Activated CD8-positive, alpha-beta memory T cell treated with anti-CD3 and anti-CD28 coated beads, Interleukin-2, amount 10 ng/mL, durations not matched to agents 7 days and 5 days (primary cell): ENCODE results near the gene CORO2B. TPM values are rescaled to one million over a fixed set of nuclear protein-coding genes. Genes with fewer than 3 reads are reported as not detected.

ENCODE experiments used
- ATAC-seq: fragments of 150-1000 bp; cut with Tn5 transposase; one replicate; pipeline ENCODE4 v1.10.0; 2021; ENCODE audit warnings: moderate library complexity
- CTCF ChIA-PET: fragments of 350-600 bp; sonication (Branson Sonifier 250); formaldehyde crosslinking; loops from one replicate; lab custom pipeline; 2021; ENCODE audit warnings: antibody characterized with exemption; lab: Charles Lee
- DNase-seq: peaks from one replicate; pipeline ENCODE4 v3.0.0-alpha.2; 2020
- H3K27ac Mint-ChIP-seq: one replicate; pipeline ENCODE4 v1.8.0; 2021; ENCODE audit warnings: mild to moderate bottlenecking, mixed read lengths
- H3K27me3 Mint-ChIP-seq: one replicate; pipeline ENCODE4 v1.8.0; 2021; ENCODE audit warnings: mixed read lengths
- H3K36me3 Mint-ChIP-seq: one replicate; pipeline ENCODE4 v1.8.0; 2021; ENCODE audit warnings: mild to moderate bottlenecking, mixed read lengths
- H3K4me1 Mint-ChIP-seq: one replicate; pipeline ENCODE4 v1.8.0; 2021; ENCODE audit warnings: mixed read lengths
- H3K4me3 Mint-ChIP-seq: one replicate; pipeline ENCODE4 v1.8.0; 2021; ENCODE audit warnings: mild to moderate bottlenecking, moderate library complexity, mixed read lengths
- H3K9me3 Mint-ChIP-seq: one replicate; pipeline ENCODE4 v1.8.0; 2022; ENCODE audit warnings: low read depth, mixed read lengths
- total RNA-seq, 2 experiments: library from RNA; stranded (reverse); gene quantifications; one replicate each; pipeline ENCODE4 v1.2.3, GENCODE V29; 2021

CORO2B gene
- total RNA-seq, 2 experiments from 2014 or later, result not detected

DNA sequence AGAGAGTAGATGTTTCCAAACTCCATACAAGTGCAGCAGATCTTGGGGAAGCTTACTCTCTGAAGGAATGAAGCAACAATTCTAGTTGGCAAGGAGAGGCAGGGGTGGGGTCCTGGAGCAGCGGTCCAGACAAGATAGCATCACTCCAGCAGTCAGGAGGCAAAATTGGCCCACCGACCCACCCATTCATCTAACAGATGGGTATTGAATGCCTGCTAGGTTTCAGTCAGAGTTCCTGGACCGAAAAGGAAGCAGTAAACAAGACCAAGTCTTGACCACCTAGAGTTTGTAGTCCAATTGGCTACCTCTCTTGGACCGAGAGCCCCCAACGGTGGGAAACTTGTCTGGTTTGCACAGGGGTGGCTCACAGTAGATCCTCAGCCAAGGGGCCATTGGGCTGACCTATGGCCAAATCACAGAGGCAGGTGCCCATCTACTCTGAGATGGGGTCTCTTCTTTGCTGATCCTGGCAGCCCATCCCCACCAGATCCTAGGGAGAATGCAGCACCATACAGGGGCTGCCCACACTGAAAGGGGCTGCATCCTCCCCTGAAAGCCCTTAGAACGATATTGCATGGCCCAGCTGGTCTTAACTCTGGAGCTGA, 74.3 kb downstream of the CORO2B start:
- no peaks in the 10 kb centered on the region for H3K4me1 Mint-ChIP-seq
- ATAC-seq (no peak), DNase-seq (no peak)
- no peak overlapping the region for H3K27ac Mint-ChIP-seq
- CTCF ChIA-PET, result interaction anchor here (2.0 kb wide), 1 partner anchor 21 kb away, joined by 5 read pairs; no protein-coding TSS in a partner anchor
- no peaks in the 10 kb centered on the region for H3K36me3 Mint-ChIP-seq
- peaks cover 2% of the 10 kb centered on the region for H3K27me3 Mint-ChIP-seq
- H3K4me3 Mint-ChIP-seq, result no peak overlapping the region
- H3K9me3 Mint-ChIP-seq, result no peaks in the 10 kb centered on the region

DNA sequence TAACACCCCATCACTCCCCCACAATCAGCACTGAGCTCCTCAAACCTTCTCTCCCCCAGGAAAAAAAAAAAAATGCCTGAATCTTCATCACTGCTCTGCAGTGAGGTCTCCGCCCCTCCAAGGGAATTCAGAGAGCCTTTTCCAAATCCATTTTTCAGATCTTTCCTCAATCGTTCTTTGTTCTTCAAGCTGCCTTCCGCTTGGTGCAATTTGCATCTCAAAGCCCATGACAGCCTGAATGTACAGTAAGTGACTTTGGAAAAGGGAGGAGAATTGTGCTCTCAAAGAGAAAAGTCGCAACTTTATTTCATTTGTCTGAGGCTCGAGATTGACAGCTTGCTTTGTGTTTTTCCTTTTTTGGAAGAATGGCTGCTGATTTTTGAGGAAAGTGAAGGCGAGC, 75.0 kb downstream of the CORO2B start:
- no peak for DNase-seq
- no peak overlapping the region for H3K4me3 Mint-ChIP-seq
- H3K27me3 Mint-ChIP-seq, result peaks cover 2% of the 10 kb centered on the region
- no peaks in the 10 kb centered on the region for H3K9me3 Mint-ChIP-seq
- ATAC-seq, result no peak
- no peaks in the 10 kb centered on the region for H3K36me3 Mint-ChIP-seq
- H3K4me1 Mint-ChIP-seq, result no peaks in the 10 kb centered on the region
- CTCF ChIA-PET, result interaction anchor here (1.4 to 2.3 kb wide), 2 partner anchors 20 to 99 kb away, joined by 4 to 8 read pairs; no protein-coding TSS in a partner anchor
- no peak overlapping the region for H3K27ac Mint-ChIP-seq

DNA sequence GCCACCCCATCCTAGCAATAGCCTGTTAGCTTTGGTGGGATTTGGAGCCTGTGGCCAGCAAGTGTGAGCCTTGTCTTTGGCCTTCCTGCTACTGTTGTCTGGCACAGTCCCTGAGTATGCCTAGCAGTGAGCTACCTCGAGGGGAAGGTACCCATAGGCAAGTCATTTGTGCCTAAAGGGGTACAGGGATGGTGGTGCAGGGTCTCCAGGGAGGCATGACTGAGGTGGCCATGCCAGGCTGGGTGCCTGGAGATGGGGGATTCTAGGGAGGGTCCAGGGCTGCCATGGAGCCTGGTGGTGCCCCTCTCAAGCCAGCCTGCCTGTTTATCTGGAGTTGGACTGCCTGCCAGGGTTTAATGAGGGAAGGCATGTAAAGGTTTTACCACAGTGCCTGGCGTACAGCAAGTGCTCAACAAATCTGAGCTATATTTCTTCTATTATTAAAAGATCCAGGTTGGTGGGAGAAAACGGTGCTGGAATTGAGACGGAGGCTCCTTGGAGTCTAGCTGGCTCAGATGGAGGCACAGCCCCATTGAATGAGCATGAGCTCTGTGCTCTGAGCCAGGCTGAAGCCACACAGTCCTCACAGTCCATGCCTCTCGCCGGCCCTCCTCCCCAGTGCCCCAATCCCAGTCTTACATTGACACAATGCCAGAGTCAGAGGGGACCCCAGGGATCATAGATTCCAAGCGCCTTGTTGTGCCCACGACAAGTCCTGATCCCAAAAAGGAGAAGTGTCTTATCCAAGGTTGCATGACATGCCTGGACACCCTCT, 76.2 kb downstream of the CORO2B start:
- Mint-ChIP-seq H3K27me3 (peaks cover 2% of the 10 kb centered on the region), H3K9me3 (no peaks in the 10 kb centered on the region), H3K27ac (no peak overlapping the region), H3K4me3 (no peak overlapping the region), H3K36me3 (no peaks in the 10 kb centered on the region), H3K4me1 (no peaks in the 10 kb centered on the region)
- ATAC-seq (no peak), DNase-seq (no peak)
- CTCF ChIA-PET, result interaction anchor here (1.4 to 2.3 kb wide), 3 partner anchors 19 to 100 kb away, joined by 3 to 8 read pairs (median 4); no protein-coding TSS in a partner anchor

DNA sequence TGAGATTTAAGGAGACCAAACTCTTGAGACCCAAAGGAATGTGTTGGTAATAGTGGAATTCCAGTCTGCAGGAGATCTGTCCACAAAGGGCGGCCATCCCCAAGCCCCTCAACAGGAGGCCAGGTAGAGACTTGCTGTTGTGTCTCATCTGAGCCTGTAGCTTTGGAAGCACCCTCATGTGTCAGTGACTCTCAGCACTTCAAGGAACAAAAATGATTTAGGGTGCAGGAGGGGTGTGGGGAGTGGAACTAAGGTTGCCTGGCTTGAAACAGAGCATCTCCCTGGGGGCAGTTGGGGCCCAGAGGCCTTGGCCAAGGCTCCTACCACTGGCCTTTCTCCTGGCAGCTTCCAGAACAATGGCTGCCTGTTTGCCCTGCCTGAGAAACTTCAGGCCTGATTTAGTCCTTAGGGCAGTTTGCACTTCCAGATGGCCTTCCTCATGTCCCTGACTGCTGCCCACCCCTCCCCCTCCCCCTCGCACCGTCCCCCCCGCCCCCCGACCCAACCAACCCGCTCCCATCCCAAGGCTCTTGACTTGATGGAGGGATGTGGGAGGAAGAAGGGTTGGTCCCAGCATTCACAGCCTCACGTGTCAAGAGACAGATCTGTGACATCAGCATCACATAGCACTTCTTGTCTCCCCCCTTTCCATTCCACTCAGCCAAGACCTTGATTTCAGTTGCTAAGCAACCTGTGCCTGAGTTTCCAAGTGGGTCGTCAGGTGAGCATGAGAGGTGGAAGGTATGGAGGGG, 77.1 kb downstream of the CORO2B start:
- no peaks in the 10 kb centered on the region for H3K4me1 Mint-ChIP-seq
- CTCF ChIA-PET, result interaction anchor here (1.2 to 2.3 kb wide), 3 partner anchors 17 to 96 kb away, joined by 3 to 8 read pairs (median 3); no protein-coding TSS in a partner anchor
- no peaks in the 10 kb centered on the region for H3K9me3 Mint-ChIP-seq
- no peak overlapping the region for H3K4me3 Mint-ChIP-seq
- H3K27me3 Mint-ChIP-seq, result peaks cover 5% of the 10 kb centered on the region
- no peak for DNase-seq
- H3K36me3 Mint-ChIP-seq, result no peaks in the 10 kb centered on the region
- ATAC-seq, result no peak
- no peak overlapping the region for H3K27ac Mint-ChIP-seq

DNA sequence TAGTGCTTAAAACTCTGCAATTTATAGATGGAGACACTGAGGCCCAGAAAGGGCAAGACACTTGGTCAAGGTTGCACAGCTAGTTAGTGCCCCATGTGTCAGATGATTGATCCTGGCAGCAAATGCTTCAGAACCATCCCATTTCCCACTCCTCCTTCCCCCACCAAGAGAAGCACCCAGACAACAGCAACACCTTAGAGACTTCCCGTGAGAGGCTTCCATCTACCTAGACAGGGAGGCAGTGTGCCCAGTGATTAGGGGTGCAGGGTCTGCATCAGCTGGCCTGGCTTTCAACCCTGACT, 77.6 kb downstream of the CORO2B start:
- Mint-ChIP-seq H3K4me1 (no peaks in the 10 kb centered on the region), H3K4me3 (no peak overlapping the region)
- CTCF ChIA-PET, result interaction anchor here (1.2 kb wide), 1 partner anchor 17 kb away, joined by 3 read pairs; no protein-coding TSS in a partner anchor

DNA sequence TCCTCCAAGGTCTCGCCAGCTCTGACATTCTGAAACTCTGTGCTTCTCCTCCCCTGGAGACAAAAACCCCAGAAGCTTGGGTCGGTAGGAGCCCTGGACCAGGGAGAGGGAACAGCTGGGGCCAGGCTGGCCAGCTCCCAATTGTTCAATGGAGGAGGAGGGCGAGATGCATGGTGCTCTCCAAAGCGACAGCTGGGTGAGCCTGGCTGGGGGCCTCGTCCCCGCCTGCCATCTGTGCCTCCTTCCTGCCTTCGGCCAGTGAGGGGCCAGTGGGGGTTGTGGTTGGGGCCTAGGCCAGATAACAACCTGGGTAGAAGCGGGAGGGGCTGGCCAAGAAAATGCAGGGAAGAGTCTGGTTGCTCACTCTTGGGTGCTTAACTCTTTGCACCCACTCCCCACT, 79.4 kb downstream of the CORO2B start:
- H3K36me3 Mint-ChIP-seq, result no peaks in the 10 kb centered on the region
- ATAC-seq (no peak), DNase-seq (no peak)
- CTCF ChIA-PET, result interaction anchor here (0.8 to 1.5 kb wide), 2 partner anchors 16 to 97 kb away, joined by 3 to 12 read pairs; no protein-coding TSS in a partner anchor
- H3K27ac Mint-ChIP-seq, result no peak overlapping the region
- peaks cover 15% of the 10 kb centered on the region for H3K27me3 Mint-ChIP-seq
- no peak overlapping the region for H3K4me3 Mint-ChIP-seq
- no peaks in the 10 kb centered on the region for H3K4me1 Mint-ChIP-seq
- H3K9me3 Mint-ChIP-seq, result no peaks in the 10 kb centered on the region

More for the DNA sequence above, 77.6 kb downstream of the CORO2B start:
- Mint-ChIP-seq H3K27ac (no peak overlapping the region), H3K36me3 (no peaks in the 10 kb centered on the region), H3K9me3 (no peaks in the 10 kb centered on the region), H3K27me3 (peaks cover 5% of the 10 kb centered on the region)
- DNase-seq (no peak), ATAC-seq (no peak)

DNA sequence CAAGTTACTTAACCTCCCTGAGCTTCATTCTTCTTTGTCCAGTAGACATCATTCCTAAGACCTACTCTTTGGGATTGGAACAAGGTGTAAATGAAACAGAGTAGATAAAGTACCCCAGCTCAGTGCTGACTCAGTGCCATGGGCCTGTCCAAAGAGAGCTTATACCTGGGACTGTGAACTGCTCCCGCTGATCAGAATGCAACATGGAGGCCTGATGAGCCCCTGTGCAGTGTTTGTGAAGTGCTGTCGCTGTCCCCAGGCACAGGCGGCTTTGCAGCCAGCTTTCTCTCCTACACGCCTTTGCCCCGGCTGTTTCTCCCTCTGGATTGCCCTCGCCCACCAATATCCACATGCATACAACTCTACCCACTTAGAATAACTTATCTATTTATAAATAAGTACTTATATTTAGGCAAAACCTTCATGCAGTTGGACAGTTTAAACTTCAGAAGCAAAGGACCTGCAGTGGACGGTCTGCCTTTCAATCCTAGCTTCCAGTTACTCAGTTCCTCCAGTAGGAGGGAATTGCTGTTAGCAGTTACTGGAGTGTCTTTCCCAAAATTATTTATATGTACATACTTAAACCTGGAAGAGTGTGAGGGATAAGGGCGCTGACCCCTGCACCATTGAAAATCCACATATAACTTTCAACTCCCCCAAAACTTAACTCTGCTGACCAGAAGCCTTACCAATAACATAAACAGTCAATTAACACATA, 80.0 kb downstream of the CORO2B start:
- Mint-ChIP-seq H3K27me3 (peaks cover 19% of the 10 kb centered on the region), H3K36me3 (no peaks in the 10 kb centered on the region), H3K4me3 (no peak overlapping the region), H3K27ac (no peak overlapping the region), H3K9me3 (no peaks in the 10 kb centered on the region), H3K4me1 (no peaks in the 10 kb centered on the region)
- CTCF ChIA-PET, result interaction anchor here (0.8 to 1.5 kb wide), 2 partner anchors 16 to 98 kb away, joined by 3 to 12 read pairs; no protein-coding TSS in a partner anchor
- DNase-seq (no peak), ATAC-seq (no peak)

DNA sequence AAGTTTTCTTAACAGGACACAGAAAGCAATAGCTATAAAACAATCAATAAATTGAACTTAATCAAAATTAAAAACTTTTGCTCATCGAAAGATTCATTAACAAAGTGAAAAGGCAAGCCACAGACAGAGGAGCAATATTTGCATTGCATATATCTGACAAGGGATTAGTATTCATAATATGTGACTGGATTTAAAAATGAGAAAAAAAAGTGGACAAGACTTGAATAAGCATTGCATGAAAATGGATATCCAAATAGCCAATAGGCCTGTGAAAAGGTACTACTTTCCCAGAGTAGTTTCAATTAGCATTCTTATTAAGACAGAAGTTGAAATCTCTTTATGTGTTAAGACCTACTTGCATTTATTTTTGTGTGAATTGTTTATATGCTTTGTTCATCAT, 84.7 kb downstream of the CORO2B start:
- Mint-ChIP-seq H3K4me1 (no peaks in the 10 kb centered on the region), H3K27ac (no peak overlapping the region), H3K4me3 (no peak overlapping the region), H3K36me3 (no peaks in the 10 kb centered on the region), H3K9me3 (no peaks in the 10 kb centered on the region), H3K27me3 (peaks cover 30% of the 10 kb centered on the region)
- DNase-seq (no peak), ATAC-seq (no peak)
- CTCF ChIA-PET, result interaction anchor here (1.2 to 3.9 kb wide), 3 partner anchors 9 to 104 kb away, joined by 4 to 19 read pairs (median 4); no protein-coding TSS in a partner anchor

DNA sequence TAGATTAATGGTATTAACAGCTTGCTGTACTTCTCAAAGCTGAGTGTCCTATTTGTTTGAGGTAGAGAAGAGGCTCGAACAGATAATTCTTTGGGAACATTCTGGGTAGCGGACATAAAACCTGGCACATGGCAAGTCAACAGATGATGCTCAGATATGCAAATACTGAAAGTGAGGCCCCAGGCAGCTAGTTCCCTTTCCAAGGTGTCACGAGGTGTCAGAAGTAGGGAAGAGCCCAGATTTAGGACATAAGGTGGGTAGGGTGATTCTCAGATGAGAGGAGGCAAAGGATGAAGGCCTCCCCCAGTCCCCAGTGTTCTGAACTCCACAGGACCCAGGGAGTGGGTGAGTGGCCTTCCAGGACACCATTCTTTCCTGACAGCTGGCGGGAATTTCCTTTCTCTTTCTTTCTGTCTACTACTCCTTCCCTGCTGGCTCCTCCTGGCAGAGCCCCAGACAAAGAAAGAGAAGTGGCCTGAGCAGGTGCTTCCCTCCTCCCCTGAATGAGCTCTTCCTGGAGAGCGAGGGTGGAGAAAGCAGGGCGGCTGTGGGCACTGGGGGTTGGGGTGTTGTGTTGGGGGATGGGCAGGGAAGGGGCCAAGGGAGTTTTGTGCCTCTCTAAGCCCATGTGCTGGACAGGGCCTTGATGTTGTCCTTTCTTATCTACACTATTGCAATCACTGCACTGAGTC, 87.5 kb downstream of the CORO2B start:
- Mint-ChIP-seq H3K9me3 (no peaks in the 10 kb centered on the region), H3K36me3 (no peaks in the 10 kb centered on the region), H3K27me3 (peaks cover 27% of the 10 kb centered on the region), H3K4me1 (no peaks in the 10 kb centered on the region), H3K27ac (no peak overlapping the region), H3K4me3 (no peak overlapping the region)
- no peak for ATAC-seq
- no peak for DNase-seq
- CTCF ChIA-PET, result interaction anchor here (1.1 to 1.3 kb wide), 3 partner anchors 8 to 106 kb away, joined by 3 to 9 read pairs (median 7); no protein-coding TSS in a partner anchor

DNA sequence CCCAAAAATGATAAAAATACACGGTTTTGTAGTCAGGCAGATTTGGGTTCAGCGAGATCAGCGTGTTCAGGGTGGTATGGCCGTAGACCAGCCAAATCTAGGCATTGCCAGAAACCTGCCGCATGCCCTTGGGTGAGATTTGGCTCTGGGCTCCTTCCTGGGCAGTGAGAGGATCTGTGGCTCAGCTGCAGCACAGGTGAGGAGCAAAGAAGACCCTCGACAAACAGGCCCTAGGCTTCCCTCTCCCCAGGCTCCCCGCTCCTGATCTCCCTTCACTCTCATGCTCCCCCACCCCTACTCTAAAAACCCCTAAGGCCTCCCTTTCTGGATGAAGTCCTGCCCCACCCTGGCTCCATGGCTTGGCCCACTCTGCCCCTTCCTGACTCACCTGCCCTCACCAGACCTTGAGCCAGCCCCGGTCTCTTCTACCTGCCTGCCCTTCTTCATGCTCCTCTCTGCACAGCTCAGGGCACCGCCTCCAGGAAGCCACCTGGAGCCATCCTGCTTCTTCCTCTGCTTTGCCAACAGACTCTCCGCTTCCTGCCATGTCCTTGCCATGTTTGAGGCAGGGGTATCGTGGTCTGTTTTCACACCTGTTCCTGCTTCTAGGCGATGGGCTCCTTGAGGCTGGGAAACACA, 88.1 kb downstream of the CORO2B start:
- peaks cover 31% of the 10 kb centered on the region for H3K27me3 Mint-ChIP-seq
- no peaks in the 10 kb centered on the region for H3K36me3 Mint-ChIP-seq
- H3K4me1 Mint-ChIP-seq, result no peaks in the 10 kb centered on the region
- no peak for ATAC-seq
- CTCF ChIA-PET, result interaction anchor here (1.0 kb wide), 1 partner anchor 107 kb away, joined by 3 read pairs; no protein-coding TSS in a partner anchor
- no peaks in the 10 kb centered on the region for H3K9me3 Mint-ChIP-seq
- no peak for DNase-seq
- H3K27ac Mint-ChIP-seq, result no peak overlapping the region
- H3K4me3 Mint-ChIP-seq, result no peak overlapping the region

DNA sequence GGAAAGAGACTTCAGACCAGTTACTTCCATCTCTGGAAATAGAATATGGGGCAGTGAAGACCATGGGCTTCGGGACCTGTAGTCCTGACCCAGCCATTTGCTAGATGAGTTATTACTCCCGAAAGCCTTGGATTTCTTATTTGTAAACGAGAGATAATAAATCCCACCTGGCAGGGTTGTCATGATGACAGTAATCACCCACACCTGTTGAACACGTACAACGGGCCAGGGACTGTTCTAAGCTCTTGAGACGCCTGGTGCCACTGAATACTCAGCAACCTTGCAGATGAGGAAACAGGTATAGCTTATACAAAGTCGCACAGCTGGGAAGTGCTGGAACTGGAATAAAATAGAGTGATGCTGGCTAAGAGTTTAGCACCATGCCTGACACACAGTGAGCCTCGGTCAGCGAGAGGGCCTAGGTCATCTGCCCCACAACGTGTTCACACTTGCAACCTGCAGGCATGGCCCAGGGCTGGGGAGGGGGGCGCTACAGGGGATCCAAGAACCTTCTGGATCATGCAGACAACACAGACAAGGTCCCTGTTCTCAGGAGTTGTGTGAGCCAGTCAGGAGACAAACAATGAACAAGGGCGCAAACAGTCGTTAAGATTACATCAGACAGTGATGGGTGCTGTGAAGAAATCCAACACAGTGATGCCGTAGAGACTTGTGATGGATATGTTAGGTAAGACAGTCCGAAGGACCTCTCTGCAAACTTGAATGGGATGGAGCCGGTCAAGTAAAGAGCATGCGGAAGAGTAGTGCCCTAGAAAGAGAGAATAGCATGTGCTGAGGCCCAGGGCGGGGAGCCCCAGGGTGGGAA, 89.2 kb downstream of the CORO2B start:
- Mint-ChIP-seq H3K4me1 (no peaks in the 10 kb centered on the region), H3K4me3 (no peak overlapping the region), H3K36me3 (no peaks in the 10 kb centered on the region), H3K27ac (no peak overlapping the region), H3K27me3 (peaks cover 30% of the 10 kb centered on the region), H3K9me3 (no peaks in the 10 kb centered on the region)
- CTCF ChIA-PET, result interaction anchor here (1.0 kb wide), 1 partner anchor 109 kb away, joined by 3 read pairs; no protein-coding TSS in a partner anchor
- no peak for ATAC-seq
- DNase-seq, result no peak
